Effector memory CD8-positive, alpha-beta T cell (primary cell): Measurements from ENCODE around the gene PHACTR3.
"Not testable (repeated sequence)": the region's sequence is repeated elsewhere in the genome, so short reads cannot be mapped to it uniquely, and the experiment has no call there.

Experiments used
- ATAC-seq: fragments of 150-1000 bp; cut with Tn5 transposase; replicated peaks from 2 replicates; pipeline ENCODE4 v1.10.0; 2021; ENCODE audit warnings: mild to moderate bottlenecking, moderate library complexity
- DNase-seq, 3 experiments: peaks; one replicate each; pipeline ENCODE4 v3.0.0; 2021
- H3K27ac Mint-ChIP-seq, 2 donors: one replicate each; pipeline ENCODE4 v1.8.0; 2022; ENCODE audit warnings: mild to moderate bottlenecking in 2 of 2, mixed read lengths in 2 of 2, moderate library complexity in 2 of 2
- H3K27me3 Mint-ChIP-seq, 2 donors: one replicate each; pipeline ENCODE4 v1.8.0; 2022; ENCODE audit warnings: mixed read lengths in 2 of 2
- H3K36me3 Mint-ChIP-seq: one replicate; pipeline ENCODE4 v1.8.0; 2022; ENCODE audit warnings: mild to moderate bottlenecking, moderate library complexity, mixed read lengths; ENCODE audit not compliant: insufficient read depth
- H3K4me1 Mint-ChIP-seq, 2 donors: one replicate each; pipeline ENCODE4 v1.8.0; 2022; ENCODE audit warnings: low read depth in 2 of 2, mixed read lengths in 2 of 2
- H3K4me3 Mint-ChIP-seq, 2 donors: one replicate each; pipeline ENCODE4 v1.8.0; 2022; ENCODE audit warnings: mild to moderate bottlenecking in 2 of 2, mixed read lengths in 2 of 2, moderate library complexity in 2 of 2
- H3K9me3 Mint-ChIP-seq, 2 donors: one replicate each; pipeline ENCODE4 v1.8.0; 2022; ENCODE audit warnings: mixed read lengths in 2 of 2

PHACTR3 gene

GRCh38 chr20:59606566-59606965 lies 2.2 kb downstream of the PHACTR3 start:
- DNase-seq (no peak), ATAC-seq (no peak)
- H3K4me3 Mint-ChIP-seq = no peak overlapping the region
- no peak overlapping the region for H3K27ac Mint-ChIP-seq
- H3K4me1 Mint-ChIP-seq = no peaks in the 10 kb centered on the region
- H3K36me3 Mint-ChIP-seq = no peaks in the 10 kb centered on the region
- peaks cover 0 to 2% of the 10 kb centered on the region in 2 donors for H3K9me3 Mint-ChIP-seq
- H3K27me3 Mint-ChIP-seq = peaks cover 54 to 90% of the 10 kb centered on the region in 2 donors

GRCh38 chr20:59608396-59608795 lies 4.1 kb downstream of the PHACTR3 start:
- no peak overlapping the region for H3K27ac Mint-ChIP-seq
- ATAC-seq = no peak
- H3K36me3 Mint-ChIP-seq = no peaks in the 10 kb centered on the region
- peaks cover 37 to 84% of the 10 kb centered on the region in 2 donors for H3K27me3 Mint-ChIP-seq
- H3K4me3 Mint-ChIP-seq = no peak overlapping the region
- H3K4me1 Mint-ChIP-seq = no peaks in the 10 kb centered on the region
- peaks cover 0 to 2% of the 10 kb centered on the region in 2 donors for H3K9me3 Mint-ChIP-seq
- DNase-seq = no peak

- H3K4me3 Mint-ChIP-seq = no peak overlapping the region
- H3K27me3 Mint-ChIP-seq = peaks cover 37 to 84% of the 10 kb centered on the region in 2 donors
- H3K9me3 Mint-ChIP-seq = peaks cover 0 to 2% of the 10 kb centered on the region in 2 donors
- no peaks in the 10 kb centered on the region for H3K4me1 Mint-ChIP-seq
- H3K36me3 Mint-ChIP-seq = no peaks in the 10 kb centered on the region
- DNase-seq (no peak), ATAC-seq (no peak)
- no peak overlapping the region for H3K27ac Mint-ChIP-seq
These were observed 4.5 kb downstream of the PHACTR3 start for GRCh38 chr20:59608871-59609270.

- no peaks in the 10 kb centered on the region for H3K36me3 Mint-ChIP-seq
- H3K27me3 Mint-ChIP-seq = peaks cover 32 to 73% of the 10 kb centered on the region in 2 donors
- H3K9me3 Mint-ChIP-seq = peaks cover 0 to 2% of the 10 kb centered on the region in 2 donors
- DNase-seq = no peak
- H3K4me3 Mint-ChIP-seq = no peak overlapping the region
- no peaks in the 10 kb centered on the region for H3K4me1 Mint-ChIP-seq
- H3K27ac Mint-ChIP-seq = no peak overlapping the region
- ATAC-seq = no peak
These were observed 6.9 kb downstream of the PHACTR3 start for GRCh38 chr20:59611286-59611685.

- ATAC-seq = no peak
- H3K27ac Mint-ChIP-seq = no peak overlapping the region
- peaks cover 24 to 67% of the 10 kb centered on the region in 2 donors for H3K27me3 Mint-ChIP-seq
These were observed 9.5 kb downstream of the PHACTR3 start for GRCh38 chr20:59613861-59614260.

GRCh38 chr20:59614714-59615113 lies 10.4 kb downstream of the PHACTR3 start:
- H3K4me1 Mint-ChIP-seq = no peaks in the 10 kb centered on the region
- DNase-seq (no peak), ATAC-seq (no peak)
- no peak overlapping the region for H3K4me3 Mint-ChIP-seq
- no peaks in the 10 kb centered on the region for H3K9me3 Mint-ChIP-seq
- H3K36me3 Mint-ChIP-seq = no peaks in the 10 kb centered on the region
- H3K27ac Mint-ChIP-seq = no peak overlapping the region
- peaks cover 24 to 66% of the 10 kb centered on the region in 2 donors for H3K27me3 Mint-ChIP-seq

More at GRCh38 chr20:59613861-59614260, 9.5 kb downstream of the PHACTR3 start:
- no peaks in the 10 kb centered on the region for H3K36me3 Mint-ChIP-seq
- H3K9me3 Mint-ChIP-seq = peaks cover 0 to 2% of the 10 kb centered on the region in 2 donors
- no peak for DNase-seq
- H3K4me3 Mint-ChIP-seq = no peak overlapping the region
- no peaks in the 10 kb centered on the region for H3K4me1 Mint-ChIP-seq

GRCh38 chr20:59616306-59616705 lies 12.0 kb downstream of the PHACTR3 start:
- Mint-ChIP-seq H3K4me1 (no peaks in the 10 kb centered on the region), H3K9me3 (no peaks in the 10 kb centered on the region), H3K27ac (no peak overlapping the region), H3K27me3 (peaks cover 24 to 54% of the 10 kb centered on the region in 2 donors), H3K4me3 (no peak overlapping the region), H3K36me3 (no peaks in the 10 kb centered on the region)
- ATAC-seq (no peak), DNase-seq (no peak)

GRCh38 chr20:59617221-59617620 lies 12.9 kb downstream of the PHACTR3 start:
- no peaks in the 10 kb centered on the region for H3K4me1 Mint-ChIP-seq
- H3K27me3 Mint-ChIP-seq = peaks cover 24 to 54% of the 10 kb centered on the region in 2 donors
- no peak for ATAC-seq
- no peak overlapping the region for H3K4me3 Mint-ChIP-seq
- H3K36me3 Mint-ChIP-seq = no peaks in the 10 kb centered on the region
- H3K27ac Mint-ChIP-seq = no peak overlapping the region
- no peak for DNase-seq
- no peaks in the 10 kb centered on the region for H3K9me3 Mint-ChIP-seq

- H3K4me3 Mint-ChIP-seq = no peak overlapping the region
- H3K27ac Mint-ChIP-seq = no peak overlapping the region
- H3K4me1 Mint-ChIP-seq = no peaks in the 10 kb centered on the region
- H3K9me3 Mint-ChIP-seq = no peaks in the 10 kb centered on the region
- no peak for ATAC-seq
- no peaks in the 10 kb centered on the region for H3K36me3 Mint-ChIP-seq
- H3K27me3 Mint-ChIP-seq = peaks cover 24 to 51% of the 10 kb centered on the region in 2 donors
- DNase-seq = no peak
These were observed 13.8 kb downstream of the PHACTR3 start for GRCh38 chr20:59618131-59618530.

- not testable (repeated sequence) for H3K4me3 Mint-ChIP-seq, H3K4me1 Mint-ChIP-seq, H3K27ac Mint-ChIP-seq, H3K36me3 Mint-ChIP-seq, H3K9me3 Mint-ChIP-seq, DNase-seq, ATAC-seq
- H3K27me3 Mint-ChIP-seq = peaks cover 24 to 51% of the 10 kb centered on the region in 2 donors
These were observed 14.2 kb downstream of the PHACTR3 start for GRCh38 chr20:59618585-59618984.

GRCh38 chr20:59620860-59621505 lies 16.6 kb downstream of the PHACTR3 start:
- no peak for ATAC-seq

GRCh38 chr20:59622496-59622895 lies 18.2 kb downstream of the PHACTR3 start:
- Mint-ChIP-seq H3K27ac (no peak overlapping the region), H3K36me3 (no peaks in the 10 kb centered on the region), H3K27me3 (peaks cover 22 to 65% of the 10 kb centered on the region in 2 donors), H3K4me3 (no peak overlapping the region), H3K9me3 (no peaks in the 10 kb centered on the region), H3K4me1 (no peaks in the 10 kb centered on the region)
- ATAC-seq (no peak), DNase-seq (no peak)

More at GRCh38 chr20:59620860-59621505, 16.6 kb downstream of the PHACTR3 start:
- Mint-ChIP-seq H3K9me3 (no peaks in the 10 kb centered on the region), H3K36me3 (no peaks in the 10 kb centered on the region), H3K4me1 (no peaks in the 10 kb centered on the region), H3K27me3 (peaks cover 24 to 56% of the 10 kb centered on the region in 2 donors), H3K27ac (no peak overlapping the region), H3K4me3 (no peak overlapping the region)
- DNase-seq = no peak

GRCh38 chr20:59623133-59623532 lies 18.8 kb downstream of the PHACTR3 start:
- Mint-ChIP-seq H3K27me3 (peaks cover 16 to 59% of the 10 kb centered on the region in 2 donors), H3K4me3 (no peak overlapping the region), H3K27ac (no peak overlapping the region), H3K9me3 (no peaks in the 10 kb centered on the region), H3K4me1 (no peaks in the 10 kb centered on the region), H3K36me3 (no peaks in the 10 kb centered on the region)
- DNase-seq (no peak), ATAC-seq (no peak)

- no peaks in the 10 kb centered on the region for H3K36me3 Mint-ChIP-seq
- H3K4me1 Mint-ChIP-seq = no peaks in the 10 kb centered on the region
- no peak overlapping the region for H3K4me3 Mint-ChIP-seq
- DNase-seq = no peak
- no peak for ATAC-seq
- H3K27ac Mint-ChIP-seq = no peak overlapping the region
- peaks cover 12 to 55% of the 10 kb centered on the region in 2 donors for H3K27me3 Mint-ChIP-seq
- H3K9me3 Mint-ChIP-seq = no peaks in the 10 kb centered on the region
These were observed 19.2 kb downstream of the PHACTR3 start for GRCh38 chr20:59623583-59623982.
